Measurements from ENCODE around the gene KPTN.
"Not testable (repeated sequence)": the region's sequence is repeated elsewhere in the genome, so short reads cannot be mapped to it uniquely, and the experiment has no call there.

DNA sequence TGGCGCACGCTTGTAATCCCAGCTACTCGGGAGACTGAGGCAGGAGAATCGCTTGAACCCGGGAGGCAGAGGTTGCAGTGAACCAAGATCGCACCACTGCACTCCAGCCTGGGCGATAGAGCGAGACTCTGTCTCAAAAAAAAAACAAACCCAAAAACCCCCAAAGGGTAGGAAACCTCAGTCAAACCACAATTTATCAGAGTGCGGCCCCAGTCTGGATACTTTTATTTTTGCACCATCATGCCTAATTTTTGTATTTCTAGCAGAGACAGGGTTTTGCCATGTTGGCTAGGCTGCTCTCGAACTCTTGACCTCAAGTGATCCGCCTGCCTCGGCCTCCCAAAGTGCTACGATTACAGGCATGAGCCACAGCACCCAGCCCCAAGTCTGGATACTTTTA lies 2.2 kb upstream of the KPTN start:
- not testable (repeated sequence) for TF ChIP-seq EZH2 (IDR thresholded peaks at IDR 0.05; ENCODE audit: insufficient read depth, poor library complexity, severe bottlenecking); EZH2phosphoT487 (IDR thresholded peaks at IDR 0.05; ENCODE audit: insufficient read depth, low read depth)
